ENCODE results near the gene BBS12.

DNA sequence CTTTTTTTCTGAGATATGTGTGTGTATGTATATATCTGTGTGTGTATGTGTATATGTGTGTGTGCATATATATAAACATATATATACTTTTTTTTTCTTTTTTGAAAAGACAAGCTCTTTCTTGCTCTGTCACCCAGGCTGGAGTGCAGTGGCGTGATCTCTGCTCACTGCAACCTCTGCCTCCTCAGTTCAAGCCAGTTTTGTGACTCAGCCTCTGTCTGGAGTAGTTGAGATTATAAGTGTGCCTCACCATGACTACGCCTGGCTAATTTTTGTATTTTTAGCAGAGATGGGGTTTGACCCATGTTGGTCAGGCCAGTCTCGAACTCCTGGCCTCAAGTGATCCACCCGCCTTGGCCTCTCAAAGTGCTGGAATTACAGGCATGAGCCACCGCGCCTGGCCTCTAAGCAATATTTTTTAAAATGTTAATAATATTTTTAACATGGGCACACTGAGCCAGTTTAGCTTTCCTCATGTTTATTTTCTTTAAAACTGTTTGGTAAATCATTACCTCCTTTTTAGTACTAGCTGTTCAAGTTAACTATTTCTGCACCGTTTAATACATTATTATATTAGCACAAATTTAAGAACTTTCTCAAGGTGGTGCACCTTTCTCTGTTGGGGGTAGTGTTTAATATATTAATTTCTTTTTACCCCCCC, 33.3 kb downstream of the BBS12 start:
- TF ChIP-seq RAD21 (IDR thresholded peaks at IDR 0.05), result no peak
- TF ChIP-seq, protein P1, sequence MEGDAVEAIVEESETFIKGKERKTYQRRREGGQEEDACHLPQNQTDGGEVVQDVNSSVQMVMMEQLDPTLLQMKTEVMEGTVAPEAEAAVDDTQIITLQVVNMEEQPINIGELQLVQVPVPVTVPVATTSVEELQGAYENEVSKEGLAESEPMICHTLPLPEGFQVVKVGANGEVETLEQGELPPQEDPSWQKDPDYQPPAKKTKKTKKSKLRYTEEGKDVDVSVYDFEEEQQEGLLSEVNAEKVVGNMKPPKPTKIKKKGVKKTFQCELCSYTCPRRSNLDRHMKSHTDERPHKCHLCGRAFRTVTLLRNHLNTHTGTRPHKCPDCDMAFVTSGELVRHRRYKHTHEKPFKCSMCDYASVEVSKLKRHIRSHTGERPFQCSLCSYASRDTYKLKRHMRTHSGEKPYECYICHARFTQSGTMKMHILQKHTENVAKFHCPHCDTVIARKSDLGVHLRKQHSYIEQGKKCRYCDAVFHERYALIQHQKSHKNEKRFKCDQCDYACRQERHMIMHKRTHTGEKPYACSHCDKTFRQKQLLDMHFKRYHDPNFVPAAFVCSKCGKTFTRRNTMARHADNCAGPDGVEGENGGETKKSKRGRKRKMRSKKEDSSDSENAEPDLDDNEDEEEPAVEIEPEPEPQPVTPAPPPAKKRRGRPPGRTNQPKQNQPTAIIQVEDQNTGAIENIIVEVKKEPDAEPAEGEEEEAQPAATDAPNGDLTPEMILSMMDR (IDR thresholded peaks at IDR 0.05; ENCODE audit: low read depth, low read length, missing input control), result no peak
- no peak for TF ChIP-seq EGR1 (IDR thresholded peaks at IDR 0.05; ENCODE audit: low read depth in 2 of 2)
- TF ChIP-seq, protein P2, sequence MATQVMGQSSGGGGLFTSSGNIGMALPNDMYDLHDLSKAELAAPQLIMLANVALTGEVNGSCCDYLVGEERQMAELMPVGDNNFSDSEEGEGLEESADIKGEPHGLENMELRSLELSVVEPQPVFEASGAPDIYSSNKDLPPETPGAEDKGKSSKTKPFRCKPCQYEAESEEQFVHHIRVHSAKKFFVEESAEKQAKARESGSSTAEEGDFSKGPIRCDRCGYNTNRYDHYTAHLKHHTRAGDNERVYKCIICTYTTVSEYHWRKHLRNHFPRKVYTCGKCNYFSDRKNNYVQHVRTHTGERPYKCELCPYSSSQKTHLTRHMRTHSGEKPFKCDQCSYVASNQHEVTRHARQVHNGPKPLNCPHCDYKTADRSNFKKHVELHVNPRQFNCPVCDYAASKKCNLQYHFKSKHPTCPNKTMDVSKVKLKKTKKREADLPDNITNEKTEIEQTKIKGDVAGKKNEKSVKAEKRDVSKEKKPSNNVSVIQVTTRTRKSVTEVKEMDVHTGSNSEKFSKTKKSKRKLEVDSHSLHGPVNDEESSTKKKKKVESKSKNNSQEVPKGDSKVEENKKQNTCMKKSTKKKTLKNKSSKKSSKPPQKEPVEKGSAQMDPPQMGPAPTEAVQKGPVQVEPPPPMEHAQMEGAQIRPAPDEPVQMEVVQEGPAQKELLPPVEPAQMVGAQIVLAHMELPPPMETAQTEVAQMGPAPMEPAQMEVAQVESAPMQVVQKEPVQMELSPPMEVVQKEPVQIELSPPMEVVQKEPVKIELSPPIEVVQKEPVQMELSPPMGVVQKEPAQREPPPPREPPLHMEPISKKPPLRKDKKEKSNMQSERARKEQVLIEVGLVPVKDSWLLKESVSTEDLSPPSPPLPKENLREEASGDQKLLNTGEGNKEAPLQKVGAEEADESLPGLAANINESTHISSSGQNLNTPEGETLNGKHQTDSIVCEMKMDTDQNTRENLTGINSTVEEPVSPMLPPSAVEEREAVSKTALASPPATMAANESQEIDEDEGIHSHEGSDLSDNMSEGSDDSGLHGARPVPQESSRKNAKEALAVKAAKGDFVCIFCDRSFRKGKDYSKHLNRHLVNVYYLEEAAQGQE (IDR thresholded peaks at IDR 0.05), result no peak
- TF ChIP-seq, protein P3, sequence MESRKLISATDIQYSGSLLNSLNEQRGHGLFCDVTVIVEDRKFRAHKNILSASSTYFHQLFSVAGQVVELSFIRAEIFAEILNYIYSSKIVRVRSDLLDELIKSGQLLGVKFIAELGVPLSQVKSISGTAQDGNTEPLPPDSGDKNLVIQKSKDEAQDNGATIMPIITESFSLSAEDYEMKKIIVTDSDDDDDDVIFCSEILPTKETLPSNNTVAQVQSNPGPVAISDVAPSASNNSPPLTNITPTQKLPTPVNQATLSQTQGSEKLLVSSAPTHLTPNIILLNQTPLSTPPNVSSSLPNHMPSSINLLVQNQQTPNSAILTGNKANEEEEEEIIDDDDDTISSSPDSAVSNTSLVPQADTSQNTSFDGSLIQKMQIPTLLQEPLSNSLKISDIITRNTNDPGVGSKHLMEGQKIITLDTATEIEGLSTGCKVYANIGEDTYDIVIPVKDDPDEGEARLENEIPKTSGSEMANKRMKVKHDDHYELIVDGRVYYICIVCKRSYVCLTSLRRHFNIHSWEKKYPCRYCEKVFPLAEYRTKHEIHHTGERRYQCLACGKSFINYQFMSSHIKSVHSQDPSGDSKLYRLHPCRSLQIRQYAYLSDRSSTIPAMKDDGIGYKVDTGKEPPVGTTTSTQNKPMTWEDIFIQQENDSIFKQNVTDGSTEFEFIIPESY (IDR thresholded peaks at IDR 0.05), result no peak
- peak in 1 of 2 donors; percentile 17 for TF ChIP-seq RXRA (IDR thresholded peaks at IDR 0.05)
- no peak for TF ChIP-seq HNF4A (conservative IDR thresholded peaks at IDR 0.05)
- TF ChIP-seq, protein P4, sequence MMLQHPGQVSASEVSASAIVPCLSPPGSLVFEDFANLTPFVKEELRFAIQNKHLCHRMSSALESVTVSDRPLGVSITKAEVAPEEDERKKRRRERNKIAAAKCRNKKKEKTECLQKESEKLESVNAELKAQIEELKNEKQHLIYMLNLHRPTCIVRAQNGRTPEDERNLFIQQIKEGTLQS (IDR thresholded peaks at IDR 0.05), result no peak
- TF ChIP-seq, protein P5, sequence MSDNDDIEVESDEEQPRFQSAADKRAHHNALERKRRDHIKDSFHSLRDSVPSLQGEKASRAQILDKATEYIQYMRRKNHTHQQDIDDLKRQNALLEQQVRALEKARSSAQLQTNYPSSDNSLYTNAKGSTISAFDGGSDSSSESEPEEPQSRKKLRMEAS (IDR thresholded peaks at IDR 0.05), result no peak
- TF ChIP-seq JUND (IDR thresholded peaks at IDR 0.05), result no peak
